ENCODE results near the gene AHCTF1.

The AHCTF1 gene, protein sequence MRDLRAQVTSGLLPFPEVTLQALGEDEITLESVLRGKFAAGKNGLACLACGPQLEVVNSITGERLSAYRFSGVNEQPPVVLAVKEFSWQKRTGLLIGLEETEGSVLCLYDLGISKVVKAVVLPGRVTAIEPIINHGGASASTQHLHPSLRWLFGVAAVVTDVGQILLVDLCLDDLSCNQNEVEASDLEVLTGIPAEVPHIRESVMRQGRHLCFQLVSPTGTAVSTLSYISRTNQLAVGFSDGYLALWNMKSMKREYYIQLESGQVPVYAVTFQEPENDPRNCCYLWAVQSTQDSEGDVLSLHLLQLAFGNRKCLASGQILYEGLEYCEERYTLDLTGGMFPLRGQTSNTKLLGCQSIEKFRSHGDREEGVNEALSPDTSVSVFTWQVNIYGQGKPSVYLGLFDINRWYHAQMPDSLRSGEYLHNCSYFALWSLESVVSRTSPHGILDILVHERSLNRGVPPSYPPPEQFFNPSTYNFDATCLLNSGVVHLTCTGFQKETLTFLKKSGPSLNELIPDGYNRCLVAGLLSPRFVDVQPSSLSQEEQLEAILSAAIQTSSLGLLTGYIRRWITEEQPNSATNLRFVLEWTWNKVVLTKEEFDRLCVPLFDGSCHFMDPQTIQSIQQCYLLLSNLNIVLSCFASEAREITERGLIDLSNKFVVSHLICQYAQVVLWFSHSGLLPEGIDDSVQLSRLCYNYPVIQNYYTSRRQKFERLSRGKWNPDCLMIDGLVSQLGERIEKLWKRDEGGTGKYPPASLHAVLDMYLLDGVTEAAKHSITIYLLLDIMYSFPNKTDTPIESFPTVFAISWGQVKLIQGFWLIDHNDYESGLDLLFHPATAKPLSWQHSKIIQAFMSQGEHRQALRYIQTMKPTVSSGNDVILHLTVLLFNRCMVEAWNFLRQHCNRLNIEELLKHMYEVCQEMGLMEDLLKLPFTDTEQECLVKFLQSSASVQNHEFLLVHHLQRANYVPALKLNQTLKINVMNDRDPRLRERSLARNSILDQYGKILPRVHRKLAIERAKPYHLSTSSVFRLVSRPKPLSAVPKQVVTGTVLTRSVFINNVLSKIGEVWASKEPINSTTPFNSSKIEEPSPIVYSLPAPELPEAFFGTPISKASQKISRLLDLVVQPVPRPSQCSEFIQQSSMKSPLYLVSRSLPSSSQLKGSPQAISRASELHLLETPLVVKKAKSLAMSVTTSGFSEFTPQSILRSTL (N-terminal part only)

DNA sequence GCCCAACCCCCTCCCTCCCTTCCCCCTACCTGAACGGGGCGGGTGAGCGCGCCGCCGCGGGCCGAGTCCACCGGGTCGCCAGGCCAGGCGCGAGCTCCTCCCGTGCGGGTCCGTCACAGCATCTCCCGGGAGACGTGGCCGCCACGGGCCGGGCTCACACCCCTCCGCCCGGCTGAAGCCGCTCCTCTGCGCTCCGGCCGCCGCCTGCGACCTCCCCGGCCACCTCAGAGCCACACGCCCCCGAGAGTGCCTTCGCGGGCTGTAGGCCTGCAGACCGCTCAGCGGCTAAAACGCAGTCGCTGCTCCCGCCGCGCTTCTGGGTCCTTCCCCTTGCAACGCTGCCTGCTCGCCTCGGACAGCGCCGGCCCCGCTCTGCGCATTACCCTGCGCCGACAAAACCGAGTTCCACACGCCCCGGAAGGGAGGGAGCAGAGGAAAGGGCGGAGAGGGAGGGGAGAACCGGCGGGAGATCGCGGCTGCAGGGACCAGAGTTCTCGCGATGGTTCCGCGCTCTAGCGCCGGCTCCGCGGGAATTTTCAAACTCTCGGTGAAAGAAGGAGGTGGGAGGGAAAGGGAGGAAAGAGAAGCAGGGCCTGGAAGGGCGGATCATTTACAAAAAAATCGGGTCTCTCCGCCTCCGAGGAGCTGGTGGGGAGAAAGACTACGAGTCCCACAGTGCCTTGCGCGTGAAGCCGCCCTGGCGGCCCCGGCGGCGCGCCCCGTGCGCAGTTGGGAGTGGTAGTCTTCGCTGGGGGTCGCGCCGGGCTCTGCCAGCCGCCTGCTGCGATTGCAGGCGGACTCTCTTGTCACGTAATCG lies at the start of gene AHCTF1:
TSS of gene AHCTF1 (minus strand) at position 400 of the 817 bp plus-strand sequence. CDS start 13,578 bp downstream, outside the sequence.
- H3K27ac Mint-ChIP-seq = peak within 1 kb of the TSS; percentile 98
- peaks cover 35% of the 10 kb centered on the region for H3K4me1 Mint-ChIP-seq (ENCODE audit: low read depth)
- peak within 1 kb of the TSS; percentile 98 for H3K4me3 Mint-ChIP-seq
- H3K9me3 Mint-ChIP-seq = no peaks in the 10 kb centered on the region
- no peaks in the 10 kb centered on the region for H3K27me3 Mint-ChIP-seq
- peaks cover 33% of the 10 kb centered on the region for H3K36me3 Mint-ChIP-seq (ENCODE audit: low read depth)

GRCh38 chr1:246978785-246979184 lies 47.0 kb upstream of the AHCTF1 start:
- H3K4me1 Mint-ChIP-seq (ENCODE audit: low read depth) = no peaks in the 10 kb centered on the region
- H3K4me3 Mint-ChIP-seq = no peak overlapping the region
- peaks cover 2% of the 10 kb centered on the region for H3K27me3 Mint-ChIP-seq
- peaks cover 29% of the 10 kb centered on the region for H3K9me3 Mint-ChIP-seq
- H3K27ac Mint-ChIP-seq = no peak overlapping the region
- peaks cover 12% of the 10 kb centered on the region for H3K36me3 Mint-ChIP-seq (ENCODE audit: low read depth)

DNA sequence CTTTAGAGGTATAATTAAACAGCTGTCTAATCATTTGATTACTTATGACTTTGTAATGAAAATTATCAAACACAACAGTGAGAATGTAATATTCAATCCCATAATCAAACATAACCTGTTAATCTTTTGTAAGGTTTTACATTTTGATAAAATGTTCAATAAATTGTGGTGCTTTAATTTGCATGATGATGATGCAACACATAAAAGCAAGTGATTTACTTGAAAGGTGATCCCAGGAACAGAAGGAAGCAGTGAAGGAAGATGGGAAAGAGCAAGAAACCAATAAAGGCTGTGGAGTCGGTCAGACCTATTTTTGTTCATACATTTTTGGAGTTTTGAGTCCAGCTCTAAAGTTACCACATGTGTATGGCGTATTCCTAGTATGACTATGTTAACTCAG lies 46.5 kb upstream of the AHCTF1 start:
- peaks cover 2% of the 10 kb centered on the region for H3K27me3 Mint-ChIP-seq
- no peaks in the 10 kb centered on the region for H3K4me1 Mint-ChIP-seq (ENCODE audit: low read depth)
- H3K36me3 Mint-ChIP-seq (ENCODE audit: low read depth) = peaks cover 12% of the 10 kb centered on the region
- H3K27ac Mint-ChIP-seq = no peak overlapping the region
- H3K9me3 Mint-ChIP-seq = peaks cover 29% of the 10 kb centered on the region
- no peak overlapping the region for H3K4me3 Mint-ChIP-seq

- H3K27ac Mint-ChIP-seq = no peak overlapping the region
- no peak overlapping the region for H3K4me3 Mint-ChIP-seq
- no peaks in the 10 kb centered on the region for H3K27me3 Mint-ChIP-seq
- H3K36me3 Mint-ChIP-seq (ENCODE audit: low read depth) = peaks cover 8% of the 10 kb centered on the region
- H3K4me1 Mint-ChIP-seq (ENCODE audit: low read depth) = no peaks in the 10 kb centered on the region
- peaks cover 17% of the 10 kb centered on the region for H3K9me3 Mint-ChIP-seq
Measured at GRCh38 chr1:246971969-246972368, 40.2 kb upstream of the AHCTF1 start.

DNA sequence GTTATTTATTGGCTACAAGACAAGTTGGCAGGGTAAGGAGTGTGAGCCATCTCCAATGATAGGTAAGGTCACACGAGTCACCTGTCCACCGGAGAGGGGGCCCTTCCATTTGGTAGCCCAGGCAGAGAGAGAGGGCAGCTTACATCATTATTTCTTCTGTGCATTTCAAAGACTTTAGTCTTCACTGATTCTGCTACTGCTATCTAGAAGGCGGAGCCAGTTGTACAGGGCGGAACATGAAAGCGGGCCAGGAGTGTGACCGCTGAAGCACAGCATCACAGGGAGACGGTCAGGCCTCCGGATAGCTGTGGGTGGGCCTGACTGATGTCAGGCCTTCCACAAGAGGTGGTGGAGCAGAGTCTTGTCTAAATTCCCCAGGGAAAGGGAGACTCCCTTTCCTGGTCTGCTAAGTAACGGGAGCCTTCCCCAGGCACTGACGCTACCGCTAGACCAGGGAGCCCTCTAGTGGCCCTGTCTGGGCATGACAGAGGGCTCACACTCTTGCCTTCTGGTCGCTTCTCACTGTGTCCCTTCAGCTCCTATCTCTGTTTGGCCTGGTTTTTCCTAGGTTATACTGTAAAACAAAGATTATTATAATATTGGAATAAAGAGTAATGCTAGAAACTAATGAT lies 39.5 kb upstream of the AHCTF1 start:
- no peaks in the 10 kb centered on the region for H3K27me3 Mint-ChIP-seq
- no peak overlapping the region for H3K4me3 Mint-ChIP-seq
- H3K36me3 Mint-ChIP-seq (ENCODE audit: low read depth) = peaks cover 5% of the 10 kb centered on the region
- H3K9me3 Mint-ChIP-seq = peaks cover 18% of the 10 kb centered on the region
- H3K27ac Mint-ChIP-seq = no peak overlapping the region
- H3K4me1 Mint-ChIP-seq (ENCODE audit: low read depth) = no peaks in the 10 kb centered on the region

GRCh38 chr1:246969621-246970020 lies 37.9 kb upstream of the AHCTF1 start:
- Mint-ChIP-seq H3K4me1 (ENCODE audit: low read depth) (no peaks in the 10 kb centered on the region), H3K36me3 (ENCODE audit: low read depth) (peaks cover 5% of the 10 kb centered on the region), H3K27ac (no peak overlapping the region), H3K9me3 (peaks cover 18% of the 10 kb centered on the region), H3K27me3 (no peaks in the 10 kb centered on the region), H3K4me3 (no peak overlapping the region)

DNA sequence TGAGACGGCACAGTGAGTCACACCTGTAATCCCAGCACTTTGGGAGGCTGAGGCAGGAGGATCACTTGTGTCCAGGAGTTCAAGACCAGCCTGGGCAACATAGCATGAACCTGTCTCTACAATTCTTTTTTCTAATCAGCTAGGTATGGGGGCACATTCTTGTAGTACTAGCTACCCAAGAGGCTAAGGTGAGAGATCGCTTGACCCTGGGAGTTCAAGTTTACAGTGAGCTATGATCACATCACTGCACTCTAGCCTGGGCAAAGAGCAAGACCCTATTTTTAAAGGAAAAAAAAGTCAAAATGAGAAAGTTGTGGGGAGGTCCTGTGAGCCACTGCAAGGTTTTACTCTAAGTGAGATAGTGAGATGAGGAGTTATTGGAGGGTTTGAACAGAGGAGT lies 34.8 kb upstream of the AHCTF1 start:
- Mint-ChIP-seq H3K4me3 (no peak overlapping the region), H3K36me3 (ENCODE audit: low read depth) (peaks cover 5% of the 10 kb centered on the region), H3K4me1 (ENCODE audit: low read depth) (no peaks in the 10 kb centered on the region), H3K27ac (no peak overlapping the region), H3K9me3 (peaks cover 18% of the 10 kb centered on the region), H3K27me3 (no peaks in the 10 kb centered on the region)

DNA sequence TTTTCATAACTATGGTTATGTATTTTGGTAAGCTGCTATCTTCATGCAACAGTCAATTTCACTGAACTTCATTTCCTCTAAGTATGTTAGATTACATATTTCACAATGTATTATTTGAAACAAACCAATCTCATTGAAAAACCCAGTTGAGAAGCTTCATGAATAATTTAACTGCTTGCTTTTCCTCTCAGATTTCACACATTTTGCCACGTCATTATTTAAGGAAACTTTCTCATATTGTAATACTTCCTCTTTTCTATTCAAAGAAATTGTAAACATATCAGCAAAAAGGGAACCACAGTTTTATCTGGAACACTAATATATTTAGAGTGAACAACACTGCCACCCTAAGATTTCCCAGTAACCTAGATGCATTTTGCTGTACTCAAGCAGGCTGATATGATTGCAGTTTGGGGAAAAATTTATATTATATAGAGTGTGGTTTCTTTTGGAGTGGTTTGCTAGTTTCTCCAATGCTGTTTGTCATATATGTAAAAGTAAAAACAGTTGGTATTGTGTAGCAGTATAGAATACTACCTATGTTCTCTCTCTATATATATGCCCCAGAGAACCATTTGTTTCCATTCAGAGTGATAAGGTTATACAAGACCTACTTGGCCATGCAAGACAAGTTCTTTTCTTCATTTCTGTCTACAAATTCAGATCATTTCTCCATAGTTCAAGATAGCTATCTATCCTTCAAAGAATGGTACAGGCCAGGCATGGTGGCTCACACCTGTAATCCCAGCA lies 28.4 kb upstream of the AHCTF1 start:
- H3K4me3 Mint-ChIP-seq = no peak overlapping the region
- H3K9me3 Mint-ChIP-seq = no peaks in the 10 kb centered on the region
- H3K27me3 Mint-ChIP-seq = no peaks in the 10 kb centered on the region
- H3K27ac Mint-ChIP-seq = no peak overlapping the region
- peaks cover 9% of the 10 kb centered on the region for H3K4me1 Mint-ChIP-seq (ENCODE audit: low read depth)
- H3K36me3 Mint-ChIP-seq (ENCODE audit: low read depth) = no peaks in the 10 kb centered on the region

DNA sequence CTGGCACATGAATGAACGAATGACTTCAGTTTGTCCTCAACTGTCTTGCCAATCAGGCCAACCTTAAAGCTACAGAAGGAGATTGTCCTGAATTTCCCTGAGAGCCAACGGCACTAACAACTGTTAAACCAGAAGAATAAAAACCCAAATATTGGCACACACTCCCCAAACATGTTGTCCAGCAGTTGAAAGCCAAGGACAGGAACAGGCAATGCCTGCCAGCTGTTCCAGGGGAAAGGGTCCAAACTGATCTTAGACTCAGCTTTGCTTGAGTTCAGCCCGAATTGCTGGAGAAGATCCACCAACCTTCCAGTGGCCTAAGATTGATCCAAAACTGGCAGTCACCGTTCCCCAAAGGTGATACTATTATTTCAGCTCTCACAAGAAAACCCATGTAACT lies 22.4 kb upstream of the AHCTF1 start:
- no peaks in the 10 kb centered on the region for H3K4me1 Mint-ChIP-seq (ENCODE audit: low read depth)
- no peak overlapping the region for H3K27ac Mint-ChIP-seq
- no peaks in the 10 kb centered on the region for H3K9me3 Mint-ChIP-seq
- H3K36me3 Mint-ChIP-seq (ENCODE audit: low read depth) = no peaks in the 10 kb centered on the region
- no peaks in the 10 kb centered on the region for H3K27me3 Mint-ChIP-seq
- no peak overlapping the region for H3K4me3 Mint-ChIP-seq

GRCh38 chr1:246951413-246951812 lies 19.7 kb upstream of the AHCTF1 start:
- no peaks in the 10 kb centered on the region for H3K4me1 Mint-ChIP-seq (ENCODE audit: low read depth)
- H3K9me3 Mint-ChIP-seq = no peaks in the 10 kb centered on the region
- H3K27me3 Mint-ChIP-seq = no peaks in the 10 kb centered on the region
- no peaks in the 10 kb centered on the region for H3K36me3 Mint-ChIP-seq (ENCODE audit: low read depth)
- no peak overlapping the region for H3K27ac Mint-ChIP-seq
- no peak overlapping the region for H3K4me3 Mint-ChIP-seq

- Mint-ChIP-seq H3K36me3 (ENCODE audit: low read depth) (no peaks in the 10 kb centered on the region), H3K4me3 (no peak overlapping the region), H3K27ac (no peak overlapping the region), H3K27me3 (no peaks in the 10 kb centered on the region), H3K4me1 (ENCODE audit: low read depth) (no peaks in the 10 kb centered on the region), H3K9me3 (no peaks in the 10 kb centered on the region)
Measured at GRCh38 chr1:246949956-246950355, 18.2 kb upstream of the AHCTF1 start.

GRCh38 chr1:246947255-246947654 lies 15.5 kb upstream of the AHCTF1 start:
- Mint-ChIP-seq H3K27ac (no peak overlapping the region), H3K4me1 (ENCODE audit: low read depth) (no peaks in the 10 kb centered on the region), H3K27me3 (no peaks in the 10 kb centered on the region), H3K4me3 (no peak overlapping the region), H3K36me3 (ENCODE audit: low read depth) (no peaks in the 10 kb centered on the region), H3K9me3 (no peaks in the 10 kb centered on the region)

- Mint-ChIP-seq H3K4me3 (no peak overlapping the region), H3K9me3 (no peaks in the 10 kb centered on the region), H3K27me3 (no peaks in the 10 kb centered on the region), H3K27ac (no peak overlapping the region), H3K36me3 (ENCODE audit: low read depth) (no peaks in the 10 kb centered on the region), H3K4me1 (ENCODE audit: low read depth) (no peaks in the 10 kb centered on the region)
Measured at GRCh38 chr1:246946366-246946765, 14.6 kb upstream of the AHCTF1 start.

Measured in stimulated activated naive CD8-positive, alpha-beta T cell treated with anti-CD3 and anti-CD28 coated beads, Interleukin-15, Interleukin-2, amounts not matched to agents 100 ng/mL and 50 ng/mL, for 24 hours (primary cell).